PFSK-1 (cell line): ENCODE results near the gene ANAPC2.

Experiments
- FOXP2 ChIP-seq: optimal IDR thresholded peaks from 2 replicates; pipeline ENCODE3; 2011; ENCODE audit warnings: borderline replicate concordance, control low read depth, inconsistent platforms; ENCODE audit not compliant: insufficient read depth; ENCODE audit errors: extremely low read length, extremely low read depth
- POLR2AphosphoS5 ChIP-seq: IDR thresholded peaks from 2 replicates; pipeline ENCODE4 v1.6.1; 2012; ENCODE audit warnings: low read depth, mild to moderate bottlenecking, control low read depth, low read length, moderate library complexity
- SIN3A ChIP-seq: IDR thresholded peaks from 2 replicates; pipeline ENCODE4 v1.6.1; 2012; ENCODE audit warnings: mild to moderate bottlenecking, low read length, moderate library complexity, borderline replicate concordance; ENCODE audit not compliant: insufficient read depth
- TAF1 ChIP-seq: IDR thresholded peaks from 2 replicates; pipeline ENCODE4 v1.6.1; 2012; ENCODE audit warnings: low read length, control low read depth, borderline replicate concordance; ENCODE audit not compliant: insufficient read depth
- TF ChIP-seq, protein P1 (sequence below), 2 experiments: IDR thresholded peaks; 2 replicates each; pipeline versions ENCODE4 v1.6.1 to v1.8.0; 2011 to 2012; ENCODE audit warnings: low read depth in 2 of 2, low read length in 2 of 2, control low read depth in 1 of 2, inconsistent platforms in 1 of 2, mild to moderate bottlenecking in 1 of 2, moderate library complexity in 1 of 2; ENCODE audit not compliant: insufficient read depth in 1 of 2

DNA sequence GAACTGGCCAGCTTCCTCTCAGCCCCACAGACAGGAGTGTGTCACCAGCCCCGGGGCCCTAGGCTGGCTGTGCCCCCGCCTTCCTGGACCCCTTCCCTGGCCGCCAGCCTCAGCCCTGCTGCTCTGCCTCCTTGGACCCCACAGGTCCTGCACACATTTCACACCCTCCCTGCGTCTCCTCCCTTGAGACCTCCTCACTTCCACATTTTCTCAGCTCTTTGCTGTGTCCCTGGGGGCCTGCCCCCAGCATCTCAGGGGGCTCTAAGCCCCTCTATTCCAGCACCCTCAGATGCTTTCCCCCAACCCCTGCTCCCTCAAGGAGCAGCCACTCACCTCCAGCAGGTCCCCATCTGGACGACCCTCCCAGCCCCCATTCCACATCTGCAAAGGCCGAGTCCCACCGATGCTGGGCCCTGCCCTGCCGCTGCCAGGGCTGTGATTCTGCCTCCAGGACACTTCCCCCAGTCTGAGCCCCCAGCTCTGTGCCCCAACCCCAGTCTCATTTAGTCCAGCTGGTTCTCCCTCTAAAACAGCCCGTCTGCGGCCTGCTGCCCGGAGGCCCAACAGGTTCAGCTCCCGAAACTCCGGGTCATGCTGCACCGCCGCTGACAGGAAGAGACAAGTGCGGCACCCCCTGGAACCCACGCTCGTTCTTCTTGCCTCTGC, 46.5 kb upstream of the ANAPC2 start:
- TF ChIP-seq, protein P1, sequence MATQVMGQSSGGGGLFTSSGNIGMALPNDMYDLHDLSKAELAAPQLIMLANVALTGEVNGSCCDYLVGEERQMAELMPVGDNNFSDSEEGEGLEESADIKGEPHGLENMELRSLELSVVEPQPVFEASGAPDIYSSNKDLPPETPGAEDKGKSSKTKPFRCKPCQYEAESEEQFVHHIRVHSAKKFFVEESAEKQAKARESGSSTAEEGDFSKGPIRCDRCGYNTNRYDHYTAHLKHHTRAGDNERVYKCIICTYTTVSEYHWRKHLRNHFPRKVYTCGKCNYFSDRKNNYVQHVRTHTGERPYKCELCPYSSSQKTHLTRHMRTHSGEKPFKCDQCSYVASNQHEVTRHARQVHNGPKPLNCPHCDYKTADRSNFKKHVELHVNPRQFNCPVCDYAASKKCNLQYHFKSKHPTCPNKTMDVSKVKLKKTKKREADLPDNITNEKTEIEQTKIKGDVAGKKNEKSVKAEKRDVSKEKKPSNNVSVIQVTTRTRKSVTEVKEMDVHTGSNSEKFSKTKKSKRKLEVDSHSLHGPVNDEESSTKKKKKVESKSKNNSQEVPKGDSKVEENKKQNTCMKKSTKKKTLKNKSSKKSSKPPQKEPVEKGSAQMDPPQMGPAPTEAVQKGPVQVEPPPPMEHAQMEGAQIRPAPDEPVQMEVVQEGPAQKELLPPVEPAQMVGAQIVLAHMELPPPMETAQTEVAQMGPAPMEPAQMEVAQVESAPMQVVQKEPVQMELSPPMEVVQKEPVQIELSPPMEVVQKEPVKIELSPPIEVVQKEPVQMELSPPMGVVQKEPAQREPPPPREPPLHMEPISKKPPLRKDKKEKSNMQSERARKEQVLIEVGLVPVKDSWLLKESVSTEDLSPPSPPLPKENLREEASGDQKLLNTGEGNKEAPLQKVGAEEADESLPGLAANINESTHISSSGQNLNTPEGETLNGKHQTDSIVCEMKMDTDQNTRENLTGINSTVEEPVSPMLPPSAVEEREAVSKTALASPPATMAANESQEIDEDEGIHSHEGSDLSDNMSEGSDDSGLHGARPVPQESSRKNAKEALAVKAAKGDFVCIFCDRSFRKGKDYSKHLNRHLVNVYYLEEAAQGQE (IDR thresholded peaks at IDR 0.05; ENCODE audit: insufficient read depth in 1 of 2, low read depth in 2 of 2, low read length in 2 of 2), result no peak
- TF ChIP-seq POLR2AphosphoS5, result no peak
- TF ChIP-seq TAF1, result no peak
- no peak for TF ChIP-seq SIN3A
- TF ChIP-seq FOXP2, result no peak
